Measurements from ENCODE around the gene HHAT.

Gene HHAT

GRCh38 chr1:210558302-210558701 lies 229.6 kb downstream of the HHAT start:
- no peak for DNase-seq

DNA sequence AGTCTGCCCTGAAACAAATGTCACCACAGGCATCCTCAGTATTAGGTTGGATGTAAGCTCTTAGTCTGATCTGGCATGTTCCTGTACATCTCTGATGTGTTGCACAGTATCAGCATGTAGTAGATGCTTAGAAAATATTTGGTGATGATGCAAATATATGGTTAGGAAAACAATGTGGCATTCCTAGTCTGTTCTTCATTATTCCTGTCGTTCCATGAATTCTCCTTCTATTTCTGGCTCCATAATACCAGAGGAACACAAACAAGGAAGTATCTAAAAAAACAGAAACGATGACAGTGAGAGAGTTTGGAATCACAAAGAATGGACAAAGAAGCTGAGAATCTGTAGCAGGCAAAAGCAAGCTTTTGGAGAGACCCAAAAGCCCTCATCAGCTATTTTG lies 236.6 kb downstream of the HHAT start:
- no peak for DNase-seq

- DNase-seq, result no peak
Measured at GRCh38 chr1:210568631-210569030, 239.9 kb downstream of the HHAT start.

- no peak for DNase-seq
Measured at GRCh38 chr1:210570116-210570515, 241.4 kb downstream of the HHAT start.

GRCh38 chr1:210571356-210572284 lies 242.9 kb downstream of the HHAT start:
- DNase-seq, result no peak

DNA sequence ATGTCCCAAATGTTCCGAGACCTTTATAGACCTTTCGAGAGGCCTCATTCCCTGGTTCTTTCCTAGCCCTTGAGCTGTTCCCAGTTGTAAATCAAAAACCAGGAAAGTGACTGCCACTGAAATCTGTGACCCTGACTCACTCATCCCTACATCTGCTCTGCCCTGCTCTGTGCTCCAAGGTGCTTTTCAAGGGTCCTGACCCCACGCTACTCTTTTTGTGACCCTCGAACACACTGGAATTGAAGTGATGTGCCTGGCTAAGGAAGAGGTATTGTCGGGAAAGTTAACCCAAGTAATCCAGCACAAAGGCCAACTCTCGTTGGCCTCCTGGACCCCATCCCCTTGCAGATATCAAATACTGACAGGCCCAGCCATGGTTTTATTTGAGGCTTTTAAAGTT lies 244.4 kb downstream of the HHAT start:
- DNase-seq, result no peak

GRCh38 chr1:210582205-210582970 lies 253.7 kb downstream of the HHAT start:
- no peak for DNase-seq

DNA sequence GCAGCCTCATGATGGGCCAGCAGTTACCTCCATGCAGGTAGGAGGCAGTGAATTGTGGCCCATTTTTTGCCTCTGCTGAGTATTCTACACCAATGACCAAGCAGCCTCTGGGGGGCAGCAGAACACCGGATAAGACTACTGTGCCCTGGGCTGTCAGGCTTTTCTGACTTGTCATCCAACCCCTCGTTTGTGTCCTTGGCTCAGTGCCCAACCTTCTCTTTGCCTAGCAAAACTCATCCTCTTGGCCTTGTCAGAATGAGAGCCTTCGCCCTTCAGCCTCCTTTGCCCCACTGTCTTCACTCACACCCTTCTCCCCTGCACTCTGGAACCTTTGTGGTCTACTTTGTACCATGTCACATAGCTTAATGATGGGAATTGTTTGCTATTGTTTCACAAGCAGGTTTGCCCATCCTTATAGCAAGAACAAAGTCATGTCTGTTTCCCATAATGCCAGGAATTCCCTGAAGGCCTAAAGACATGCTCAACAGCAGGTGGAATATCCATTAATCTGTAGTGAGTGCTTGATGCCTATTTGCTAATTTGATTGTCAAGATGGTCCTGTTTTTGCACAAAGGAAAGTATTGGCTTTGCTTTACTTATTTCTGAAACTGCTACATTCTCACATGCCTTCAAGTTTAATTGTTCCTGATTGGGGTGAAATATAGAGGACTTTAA lies 255.9 kb downstream of the HHAT start:
- DNase-seq, result peak; percentile 45

DNA sequence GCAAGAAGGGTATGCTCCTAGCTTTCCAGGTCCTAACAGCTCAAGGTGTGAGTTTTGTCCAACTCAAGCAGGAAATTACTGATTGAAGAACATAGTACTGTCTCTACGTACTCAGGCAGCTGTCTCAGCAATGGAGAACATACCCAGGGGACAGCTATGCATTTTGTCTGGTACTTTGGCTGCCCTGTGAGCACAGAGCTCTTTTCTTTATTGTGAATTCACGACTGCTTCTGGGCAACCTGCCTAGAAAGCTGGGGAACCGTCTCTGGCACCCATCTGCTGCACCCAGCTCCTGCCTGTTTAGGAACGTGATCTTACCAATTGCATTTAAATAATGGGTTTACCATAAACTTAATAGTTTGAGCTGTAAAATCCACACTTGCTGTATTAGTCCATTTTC lies 258.1 kb downstream of the HHAT start:
- DNase-seq, result no peak

DNA sequence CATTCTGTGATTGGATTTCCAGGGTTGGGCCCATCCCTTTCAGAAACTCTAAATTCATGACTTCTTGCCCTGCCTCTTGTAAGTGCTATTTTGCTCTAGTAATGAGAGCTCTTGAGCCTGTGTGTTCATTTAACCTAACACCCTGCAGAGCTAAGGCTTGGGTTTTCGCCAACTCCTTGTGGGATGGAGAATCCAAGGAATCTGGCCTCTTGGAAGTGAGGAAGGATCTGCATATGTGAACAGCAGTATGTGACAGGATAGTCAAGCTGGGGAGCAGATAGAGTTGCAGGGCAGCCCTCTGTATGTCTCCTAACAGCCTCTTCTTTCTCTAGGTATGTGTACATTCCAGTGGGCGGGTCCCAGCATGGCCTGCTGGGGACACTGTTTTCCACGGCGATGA lies 258.9 kb downstream of the HHAT start:
- no peak for DNase-seq

DNA sequence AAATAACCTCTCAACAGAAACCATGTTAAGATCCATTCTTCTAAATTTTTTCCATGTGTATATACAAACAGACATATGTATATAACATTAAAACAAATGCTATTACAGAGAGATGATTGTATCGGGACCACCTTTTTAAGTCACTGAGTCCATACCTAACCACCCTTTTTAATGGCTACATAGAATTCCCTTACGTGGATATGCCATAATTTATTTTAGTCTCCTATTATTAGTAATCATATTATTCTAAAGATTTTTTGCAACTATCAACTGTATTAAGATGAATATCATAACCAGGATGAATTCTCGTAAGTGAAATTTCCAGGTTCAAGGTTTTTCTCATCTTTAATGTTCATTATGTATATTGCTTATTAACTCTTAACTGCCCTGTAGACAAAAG lies 259.7 kb downstream of the HHAT start:
- no peak for DNase-seq

GRCh38 chr1:210588946-210589345 lies 260.2 kb downstream of the HHAT start:
- no peak for DNase-seq

DNA sequence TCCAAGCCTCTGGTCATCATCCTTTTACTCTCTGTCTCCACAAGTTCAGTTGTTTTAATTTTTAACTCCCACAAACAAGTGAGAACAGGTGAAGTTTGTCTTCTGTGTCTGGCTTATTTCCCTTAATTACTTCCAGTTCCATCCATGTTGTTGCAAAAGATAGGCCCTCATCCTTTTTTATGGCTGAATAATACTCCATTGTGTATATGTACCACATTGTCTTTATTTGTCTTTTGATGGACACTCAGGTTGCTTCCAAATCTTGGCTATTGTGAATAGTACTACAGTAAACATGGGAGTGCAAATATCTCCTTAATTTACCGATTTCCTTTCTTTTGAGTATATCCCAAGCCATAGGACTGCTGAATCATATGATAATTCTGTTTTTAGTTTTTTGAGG lies 262.5 kb downstream of the HHAT start:
- DNase-seq, result no peak

- DNase-seq, result no peak
Measured at GRCh38 chr1:210594605-210595004, 265.9 kb downstream of the HHAT start.

GRCh38 chr1:210596641-210597040 lies 267.9 kb downstream of the HHAT start:
- DNase-seq, result no peak

DNA sequence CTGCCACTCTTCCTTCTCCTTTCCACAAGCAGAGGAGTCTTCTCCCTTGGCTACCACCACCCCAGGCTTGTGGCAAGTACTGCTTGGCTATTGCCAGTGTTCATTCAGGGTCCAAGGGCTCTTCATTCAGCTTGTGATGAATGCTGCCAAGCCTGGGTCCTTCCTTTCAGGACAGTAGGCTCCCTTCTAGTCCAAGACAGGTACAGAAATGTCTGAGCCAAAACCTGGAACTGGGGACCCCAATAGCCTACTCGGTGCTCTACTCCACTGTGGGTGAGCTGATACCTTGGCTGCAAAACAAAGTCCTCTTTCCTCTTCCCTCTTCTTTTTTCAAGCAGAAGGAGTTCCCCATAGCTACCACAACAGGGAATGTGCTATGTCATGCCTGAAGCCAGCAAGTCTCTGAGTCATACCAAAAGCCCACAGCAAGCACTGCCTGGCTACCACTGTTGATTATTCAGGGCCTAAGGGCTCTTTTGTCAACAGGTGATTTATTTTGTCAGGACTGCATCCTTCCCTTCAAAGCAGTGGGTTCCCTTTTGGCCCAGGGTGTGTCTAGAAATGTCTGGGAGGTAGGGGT lies 268.9 kb downstream of the HHAT start:
- DNase-seq, result no peak

DNA sequence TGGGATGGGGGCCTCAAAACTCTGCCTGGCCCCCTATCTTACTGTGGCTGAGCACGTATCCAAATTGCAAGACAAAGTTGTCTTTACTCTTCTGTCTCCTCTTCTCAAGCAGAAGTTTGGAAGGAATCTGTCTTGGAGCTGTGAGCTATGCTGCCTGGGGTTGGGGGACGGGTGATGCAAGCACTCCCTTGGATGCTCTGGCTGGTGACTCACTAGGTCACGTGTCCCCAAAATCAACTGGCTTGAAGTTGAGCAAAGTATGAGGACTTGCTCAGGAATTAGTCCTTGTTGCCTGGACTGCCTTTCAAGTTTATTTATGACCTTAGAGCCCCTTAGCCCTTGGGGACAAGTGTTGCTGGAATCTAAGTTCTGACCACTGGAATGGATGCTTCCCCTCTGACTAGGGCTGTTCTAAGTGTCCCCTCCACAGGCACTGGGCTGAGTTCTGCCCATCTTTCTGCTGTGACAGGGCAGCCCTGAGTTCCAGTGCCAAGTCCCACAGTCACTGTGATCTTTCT lies 269.5 kb downstream of the HHAT start:
- no peak for DNase-seq

DNA sequence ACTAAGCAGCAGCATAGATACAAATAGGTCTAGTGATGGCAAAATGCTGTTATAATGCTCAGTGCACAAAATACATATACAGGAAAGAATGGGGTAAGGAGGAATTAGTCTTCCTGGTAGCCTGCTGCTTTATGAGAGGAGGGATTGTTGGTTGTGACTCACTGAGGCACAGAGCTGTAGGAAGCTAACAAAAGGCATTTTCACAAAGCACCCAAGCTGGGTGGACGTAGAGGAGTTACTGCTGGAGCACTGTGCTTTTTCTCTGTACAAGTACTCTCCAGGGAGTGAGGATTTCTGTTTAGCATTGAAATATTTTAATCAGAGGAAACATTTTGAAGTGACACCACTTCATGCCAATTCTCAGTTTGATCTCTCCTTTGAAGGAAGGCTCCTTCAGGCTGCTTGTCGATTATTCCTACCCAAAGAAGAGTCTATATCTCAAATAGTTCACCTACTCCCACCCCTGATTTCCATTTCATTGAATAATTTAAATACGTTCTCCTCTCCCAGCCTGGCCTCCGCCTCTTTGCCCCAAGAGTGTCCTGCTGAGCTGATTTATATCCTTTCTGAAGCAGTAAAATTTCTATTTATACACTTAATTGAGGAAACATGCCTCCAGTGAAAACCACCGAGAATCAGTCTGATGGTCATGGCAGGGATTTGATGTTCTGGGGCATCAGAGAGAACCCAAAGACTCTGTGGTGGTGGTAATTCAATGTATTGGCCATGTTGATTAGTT lies 271.9 kb downstream of the HHAT start:
- DNase-seq, result no peak

GRCh38 chr1:210603123-210603522 lies 274.4 kb downstream of the HHAT start:
- no peak for DNase-seq

DNA sequence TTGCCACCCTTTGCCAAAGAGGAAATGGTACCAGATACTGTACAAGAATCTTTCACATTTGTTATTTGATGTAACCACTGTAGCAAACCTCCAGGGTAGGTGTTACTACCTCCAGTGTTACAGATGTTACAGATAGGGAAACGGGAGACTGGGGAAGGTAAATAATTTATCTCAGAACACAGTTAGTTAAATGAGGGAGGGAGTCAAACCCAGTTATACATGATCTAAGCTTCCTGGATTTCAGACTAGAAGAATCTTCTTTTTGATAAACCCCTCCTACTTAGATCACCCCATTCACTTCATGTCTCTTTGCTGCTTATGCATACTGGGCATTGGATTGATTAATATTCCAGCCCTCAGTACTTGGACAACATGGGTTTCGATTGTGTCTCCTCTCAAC lies 276.4 kb downstream of the HHAT start:
- DNase-seq, result no peak

- DNase-seq, result no peak
Measured at GRCh38 chr1:210607361-210607760, 278.7 kb downstream of the HHAT start.

- no peak for DNase-seq
Measured at GRCh38 chr1:210608767-210609166, 280.1 kb downstream of the HHAT start.

Data from NK-92 treated with Interleukin-12 subunit alpha and Interleukin-12 subunit beta, amount 100 ng/mL, for 24 hours (cell line).